ENCODE results near the gene CTSZ. TPM values are rescaled to one million over a fixed set of nuclear protein-coding genes. Genes with fewer than 3 reads are reported as not detected.

Gene CTSZ
- total and polyA plus RNA-seq, 2 of the 8 experiments (the other 6 are each of a cell fraction or from before 2014, with no cell fraction given) = 32.8 to 34.0 TPM

DNA sequence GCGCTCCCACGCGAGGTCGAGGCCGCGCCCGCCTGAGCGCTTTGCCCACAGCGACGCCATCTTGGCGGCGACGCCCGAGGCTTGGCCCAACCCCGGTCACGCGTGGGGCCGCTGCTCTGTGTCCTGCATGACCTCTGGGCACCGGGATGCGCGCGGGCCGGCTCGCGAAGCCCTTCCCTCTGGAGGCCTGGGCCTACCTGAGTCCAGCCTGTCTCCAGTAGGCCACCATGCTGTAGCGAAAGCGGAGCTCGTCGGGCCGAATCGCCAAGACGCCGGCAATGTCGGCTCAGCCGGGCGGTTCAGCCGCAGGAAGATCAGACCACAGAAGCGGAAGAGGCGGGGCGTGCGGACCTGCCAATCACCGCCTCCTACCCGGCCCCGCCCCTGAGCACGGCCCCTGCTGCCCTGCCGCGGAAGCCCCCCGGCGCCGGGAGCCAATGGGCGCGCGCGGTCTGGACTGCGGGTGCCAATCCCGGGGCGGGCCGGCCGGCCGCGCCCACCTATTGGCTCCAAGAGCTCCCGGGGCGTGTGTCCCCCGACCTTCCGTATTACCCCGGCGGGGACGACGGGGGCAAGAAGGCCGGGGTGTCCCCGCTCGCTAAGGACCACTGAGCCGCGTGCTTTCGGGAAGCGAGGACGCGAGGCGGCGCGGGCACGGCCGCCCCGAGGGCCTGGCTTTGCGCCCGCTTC lies 25.1 kb upstream of the CTSZ start, which contains the start of gene ATP5F1E:
Gene ATP5F1E, minus strand, starts transcription at position 313 of the 690 bp plus-strand sequence. Its CDS starts 84 bp downstream, at position 229.
- H3K27me3 ChIP-seq (replicated peaks in 1 of 4; ENCODE audit: control insufficient read depth in 3 of 4, extremely low read depth in 1 of 4, insufficient read depth in 3 of 4, low read length in 3 of 4) = peaks cover 0 to 9% (median 3%) of the 10 kb centered on the region in 4 experiments; a peak in 2 of 7 replicates
- peak within 1 kb of the TSS; percentile 51 for H4K91ac ChIP-seq (replicated peaks; ENCODE audit: insufficient read length, low read length)
- no peak within 1 kb of the TSS; the same call in 1 of the 2 replicates for H2AFZ ChIP-seq (ENCODE audit: low read length)
- no peak within 1 kb of the TSS; the same call in 1 of the 2 replicates for H2BK15ac ChIP-seq (ENCODE audit: low read length)
- peak within 1 kb of the TSS; percentile 79; the same call in 1 of the 2 replicates for H2BK5ac ChIP-seq (ENCODE audit: low read depth, low read length)
- POLR2A ChIA-PET (ENCODE audit: partially characterized antibody) = interaction anchor here (0.6 to 3.1 kb wide), 24 partner anchors 9 to 380 kb away, joined by 3 to 28 read pairs (median 4); partner anchors contain the start of gene PRELID3B
- H3K4me2 ChIP-seq (ENCODE audit: insufficient read depth in 1 of 2, low read depth in 2 of 2, low read length in 2 of 2) = peak within 1 kb of the TSS; percentile 84 to 87
- H3K18ac ChIP-seq (ENCODE audit: extremely low read depth, low read length) = peak within 1 kb of the TSS; percentile 81; the same call in 1 of the 2 replicates
- no peak within 1 kb of the TSS for H2BK20ac ChIP-seq (ENCODE audit: low read length)
- peaks cover 5% of the 10 kb centered on the region for H3K23me2 ChIP-seq (ENCODE audit: low read depth, low read length)
- H3K79me2 ChIP-seq (ENCODE audit: control insufficient read depth in 1 of 2, insufficient read depth in 2 of 2, low read length in 2 of 2) = peaks cover 6 to 13% of the 10 kb centered on the region in 2 experiments; a peak in 3 of 4 replicates
- H3K56ac ChIP-seq (replicated peaks; ENCODE audit: insufficient read length, low read depth, low read length) = peak within 1 kb of the TSS; percentile 77
- no peak within 1 kb of the TSS; the same call in 1 of the 2 replicates for H2AK5ac ChIP-seq (ENCODE audit: low read depth, low read length)
- peak within 1 kb of the TSS; percentile 84 to 93 (median 89) for H3K4me3 ChIP-seq (ENCODE audit: extremely low read depth in 1 of 4, insufficient read depth in 2 of 4, low read depth in 3 of 4, low read length in 4 of 4)
- H3K4me1 ChIP-seq (replicated peaks in 1 of 4; ENCODE audit: control insufficient read depth in 3 of 4, insufficient read depth in 4 of 4, low read length in 3 of 4) = peaks cover 0 to 6% (median 1%) of the 10 kb centered on the region in 4 experiments; a peak in 3 of 7 replicates
- H3K23ac ChIP-seq (ENCODE audit: insufficient read length) = no peak within 1 kb of the TSS
- no peak within 1 kb of the TSS for H2BK120ac ChIP-seq (replicated peaks; ENCODE audit: low read depth, low read length)
- H3K79me1 ChIP-seq (ENCODE audit: low read depth, low read length) = peaks cover 2% of the 10 kb centered on the region
- peak within 1 kb of the TSS; percentile 70 for H3K27ac ChIP-seq (ENCODE audit: low read depth, low read length)
- H3K36me3 ChIP-seq (ENCODE audit: control insufficient read depth in 2 of 4, insufficient read depth in 4 of 4, low read length in 3 of 4) = peaks cover 2 to 59% (median 19%) of the 10 kb centered on the region in 4 experiments; a peak in 5 of 8 replicates
- peaks cover 9 to 11% of the 10 kb centered on the region in 2 experiments for H4K20me1 ChIP-seq (replicated peaks in 1 of 2; ENCODE audit: control insufficient read depth in 1 of 2, insufficient read depth in 2 of 2, low read length in 2 of 2)
- WGBS, 2 experiments (ENCODE audit: extremely low coverage in 1 of 2, insufficient coverage in 1 of 2, insufficient read length in 1 of 2, insufficient replicate concordance in 2 of 2, low coverage in 1 of 2, low lambda C conversion rate in 2 of 2, missing lambda C conversion rate in 1 of 2) = 1% methylated on average over 63 of the region's 86 CpGs; no CpG with 5 or more reads in 1 of the 2 experiments
- peak within 1 kb of the TSS; percentile 91 for H4K5ac ChIP-seq (ENCODE audit: insufficient read length, low read depth, low read length)
- DNase-seq (ENCODE audit: low read depth in 1 of 2, low spot score in 2 of 2) (peak; percentile 50 to 94), FAIRE-seq (no peak)
- H3K14ac ChIP-seq (ENCODE audit: insufficient read length) = no peak within 1 kb of the TSS
- peak within 1 kb of the TSS; percentile 99 for H4K8ac ChIP-seq (ENCODE audit: extremely low read depth, insufficient read depth, low read length)
- no peaks in the 10 kb centered on the region for H3K9me3 ChIP-seq (ENCODE audit: insufficient read depth in 2 of 2, low read depth in 1 of 2, low read length in 1 of 2)
- peak within 1 kb of the TSS; percentile 65 for H3K4ac ChIP-seq (replicated peaks; ENCODE audit: insufficient read length, low read depth, low read length)
- no peak within 1 kb of the TSS; the same call in 1 of the 2 replicates for H2BK12ac ChIP-seq (ENCODE audit: low read depth, low read length)
- H3K9ac ChIP-seq (replicated peaks in 1 of 4; ENCODE audit: extremely low read depth in 1 of 4, low read depth in 3 of 4, low read length in 3 of 4) = peak within 1 kb of the TSS; percentile 64 to 90 (median 88)
- CTCF ChIA-PET (ENCODE audit: partially characterized antibody) = interaction anchor here (0.6 to 2.2 kb wide), 11 partner anchors 17 to 461 kb away, joined by 3 to 8 read pairs (median 4); no protein-coding TSS in a partner anchor
- TF ChIP-seq SP4 (IDR thresholded peaks at IDR 0.05; ENCODE audit: low read length) (peak; percentile 78; the same call in 1 of the 2 replicates), RAD21 (IDR thresholded peaks at IDR 0.05 in 1 of 2, conservative IDR thresholded peaks at IDR 0.05 in 1 of 2; ENCODE audit: low read depth in 2 of 2, low read length in 2 of 2) (no peak), HDAC2 (IDR thresholded peaks at IDR 0.05; ENCODE audit: borderline replicate concordance in 1 of 2, low read depth in 2 of 2, low read length in 2 of 2) (peak in 1 of 2 experiments; percentile 55; a peak in 3 of 4 replicates), JUN (IDR thresholded peaks at IDR 0.05; ENCODE audit: low read depth, low read length) (no peak), BCL11A (IDR thresholded peaks at IDR 0.05; ENCODE audit: low read depth in 2 of 2, low read length in 2 of 2) (no peak), POLR2AphosphoS5 (IDR thresholded peaks at IDR 0.05; ENCODE audit: low read depth, low read length) (peak; percentile 52), SAP30 (IDR thresholded peaks at IDR 0.05; ENCODE audit: insufficient read depth, insufficient replicate concordance, low read length) (no peak), ATF2 (IDR thresholded peaks at IDR 0.05; ENCODE audit: low read length) (no peak)

Data from H1 (cell line).